ENCODE results near the gene DTHD1. TPM values are rescaled to one million over a fixed set of nuclear protein-coding genes. Genes with fewer than 3 reads are reported as not detected.

DTHD1 gene
- total RNA-seq (under 1 TPM; 0.22 to 0.52 TPM), total RNA-seq (0.15 to 0.23 reads per million in 2 donors)

DNA sequence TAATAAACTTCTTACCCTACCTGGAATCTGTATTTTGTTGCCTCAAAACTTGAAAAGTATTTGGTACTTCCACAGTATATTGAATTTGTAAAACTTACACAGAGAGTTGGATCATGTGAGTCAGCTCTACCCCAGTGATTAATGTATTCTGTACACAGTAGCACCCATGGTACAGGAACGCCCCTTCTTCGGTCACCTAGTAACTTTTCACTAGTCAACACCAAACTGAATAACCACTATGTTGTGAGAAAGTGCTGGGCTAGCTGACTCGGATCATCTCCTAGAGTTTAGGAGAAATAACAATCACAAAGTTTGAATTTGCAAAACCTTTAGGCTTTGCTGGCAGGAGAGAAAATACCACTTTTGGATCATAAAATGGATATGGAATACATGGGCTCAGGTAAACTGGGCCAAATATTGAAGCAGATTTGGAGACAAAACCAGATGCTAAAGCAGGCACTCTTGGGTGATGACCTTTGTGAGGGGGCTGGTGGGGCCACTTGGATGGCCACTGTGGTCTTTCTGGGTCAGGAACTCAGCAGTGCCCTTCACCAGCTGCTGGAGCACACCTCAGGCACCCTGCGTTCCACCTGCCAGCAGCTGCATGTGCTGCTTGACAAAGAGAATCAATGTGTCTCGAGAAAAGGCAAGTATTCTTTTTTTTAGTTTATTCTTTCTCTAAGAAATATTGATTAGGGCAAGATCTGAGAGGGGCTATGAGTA, at the start of gene DTHD1:
TSS of gene DTHD1 (plus strand) at position 233 of the 723 bp plus-strand sequence. CDS start at position 376, 143 bp downstream.
- H3K9me3 ChIP-seq (ENCODE audit: control insufficient read depth, low read length, poor library complexity, severe bottlenecking), result no peaks in the 10 kb centered on the region
- peaks cover 3% of the 10 kb centered on the region for H3K36me3 Mint-ChIP-seq (ENCODE audit: low read depth)
- peak within 1 kb of the TSS; percentile 45 for H3K27ac Mint-ChIP-seq
- DNase-seq (no peak), ATAC-seq (no peak)
- peaks cover 17% of the 10 kb centered on the region for H3K4me1 Mint-ChIP-seq
- peak within 1 kb of the TSS; percentile 10 for H3K4me3 Mint-ChIP-seq
- peaks cover 15% of the 10 kb centered on the region for H3K27me3 Mint-ChIP-seq

DNA sequence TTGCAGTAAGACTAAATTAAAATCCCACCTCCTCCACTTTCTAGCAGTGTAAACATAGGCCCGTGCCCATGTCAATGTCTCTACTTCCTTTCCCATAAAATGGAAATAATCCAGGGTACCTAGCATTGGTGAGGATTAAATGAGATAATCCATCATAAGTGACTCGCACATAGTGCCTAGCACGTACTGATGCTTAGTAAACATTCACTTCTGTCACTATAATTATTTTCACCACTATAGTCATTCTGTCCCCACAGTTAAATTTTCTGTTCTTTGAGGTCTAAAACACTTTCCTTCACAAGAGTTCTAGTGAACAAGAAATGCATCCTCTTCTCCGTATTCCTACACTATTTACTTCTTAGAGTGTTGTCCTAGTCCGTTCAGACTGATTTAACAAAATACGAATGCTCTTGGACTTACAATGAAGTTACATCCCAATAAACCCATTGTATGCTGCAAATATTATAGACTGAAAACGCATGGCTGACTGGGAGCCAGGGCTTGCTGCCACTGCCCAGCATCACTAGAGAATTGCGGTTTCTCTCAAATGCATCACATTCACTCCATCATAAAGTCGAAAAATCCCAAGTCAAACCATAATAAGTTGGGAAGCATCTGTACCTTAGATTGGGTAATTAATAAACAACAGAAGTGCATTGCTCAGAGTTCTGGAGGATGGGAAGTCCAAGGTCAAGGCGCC, 47.7 kb upstream of the DTHD1 start:
- Mint-ChIP-seq H3K4me1 (peaks cover 51% of the 10 kb centered on the region), H3K27ac (no peak overlapping the region), H3K27me3 (no peaks in the 10 kb centered on the region), H3K4me3 (no peak overlapping the region), H3K36me3 (ENCODE audit: low read depth) (peaks cover 11% of the 10 kb centered on the region)
- no peaks in the 10 kb centered on the region for H3K9me3 ChIP-seq (ENCODE audit: control insufficient read depth, low read length, poor library complexity, severe bottlenecking)
- DNase-seq (no peak), ATAC-seq (no peak)

DNA sequence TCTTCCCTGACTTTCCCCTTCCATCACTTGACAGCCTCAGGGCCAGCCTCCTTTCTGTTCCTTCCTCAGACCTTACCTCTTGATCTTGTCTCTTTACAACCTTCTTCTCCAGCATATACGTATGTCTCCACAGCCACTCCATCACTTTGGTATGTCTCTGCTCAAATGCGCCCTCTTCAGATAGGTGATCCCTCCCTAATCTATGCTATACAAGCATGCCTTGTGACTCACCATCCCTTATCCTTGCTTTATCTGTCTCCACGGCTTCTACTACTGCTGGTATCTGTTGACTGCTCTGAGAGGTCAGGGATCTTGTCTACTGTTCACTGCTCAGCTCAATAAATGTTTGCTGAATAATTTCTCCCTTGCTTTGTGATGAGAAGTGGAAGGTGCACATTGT, 46.1 kb upstream of the DTHD1 start:
- peak; percentile 36 for ATAC-seq
- peak overlapping the region; percentile 1 for H3K27ac Mint-ChIP-seq
- no peaks in the 10 kb centered on the region for H3K27me3 Mint-ChIP-seq
- H3K4me1 Mint-ChIP-seq, result peaks cover 60% of the 10 kb centered on the region
- DNase-seq, result no peak
- H3K36me3 Mint-ChIP-seq (ENCODE audit: low read depth), result peaks cover 12% of the 10 kb centered on the region
- no peak overlapping the region for H3K4me3 Mint-ChIP-seq
- H3K9me3 ChIP-seq (ENCODE audit: control insufficient read depth, low read length, poor library complexity, severe bottlenecking), result no peaks in the 10 kb centered on the region

DNA sequence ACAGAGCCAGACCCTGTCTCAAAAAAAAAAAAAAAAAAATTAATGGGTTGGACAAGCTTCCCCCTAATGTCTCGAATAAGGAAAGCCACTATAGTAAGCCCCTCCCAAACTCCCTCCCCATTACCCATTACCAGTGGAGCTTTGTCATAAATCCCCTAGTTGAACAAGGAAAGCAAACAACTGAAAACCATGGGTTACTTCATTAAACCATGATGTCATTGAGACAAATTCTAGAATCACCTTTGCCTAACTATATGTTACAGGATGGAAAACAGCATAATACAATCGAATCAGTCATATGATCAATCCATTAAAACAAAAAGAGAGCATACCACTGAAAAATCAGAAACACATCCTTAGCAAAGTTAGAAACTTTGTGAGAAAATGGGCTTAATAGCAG, 45.3 kb upstream of the DTHD1 start:
- Mint-ChIP-seq H3K36me3 (ENCODE audit: low read depth) (peaks cover 12% of the 10 kb centered on the region), H3K27me3 (no peaks in the 10 kb centered on the region), H3K4me3 (no peak overlapping the region), H3K4me1 (peaks cover 59% of the 10 kb centered on the region), H3K27ac (no peak overlapping the region)
- DNase-seq (no peak), ATAC-seq (no peak)
- no peaks in the 10 kb centered on the region for H3K9me3 ChIP-seq (ENCODE audit: control insufficient read depth, low read length, poor library complexity, severe bottlenecking)

DNA sequence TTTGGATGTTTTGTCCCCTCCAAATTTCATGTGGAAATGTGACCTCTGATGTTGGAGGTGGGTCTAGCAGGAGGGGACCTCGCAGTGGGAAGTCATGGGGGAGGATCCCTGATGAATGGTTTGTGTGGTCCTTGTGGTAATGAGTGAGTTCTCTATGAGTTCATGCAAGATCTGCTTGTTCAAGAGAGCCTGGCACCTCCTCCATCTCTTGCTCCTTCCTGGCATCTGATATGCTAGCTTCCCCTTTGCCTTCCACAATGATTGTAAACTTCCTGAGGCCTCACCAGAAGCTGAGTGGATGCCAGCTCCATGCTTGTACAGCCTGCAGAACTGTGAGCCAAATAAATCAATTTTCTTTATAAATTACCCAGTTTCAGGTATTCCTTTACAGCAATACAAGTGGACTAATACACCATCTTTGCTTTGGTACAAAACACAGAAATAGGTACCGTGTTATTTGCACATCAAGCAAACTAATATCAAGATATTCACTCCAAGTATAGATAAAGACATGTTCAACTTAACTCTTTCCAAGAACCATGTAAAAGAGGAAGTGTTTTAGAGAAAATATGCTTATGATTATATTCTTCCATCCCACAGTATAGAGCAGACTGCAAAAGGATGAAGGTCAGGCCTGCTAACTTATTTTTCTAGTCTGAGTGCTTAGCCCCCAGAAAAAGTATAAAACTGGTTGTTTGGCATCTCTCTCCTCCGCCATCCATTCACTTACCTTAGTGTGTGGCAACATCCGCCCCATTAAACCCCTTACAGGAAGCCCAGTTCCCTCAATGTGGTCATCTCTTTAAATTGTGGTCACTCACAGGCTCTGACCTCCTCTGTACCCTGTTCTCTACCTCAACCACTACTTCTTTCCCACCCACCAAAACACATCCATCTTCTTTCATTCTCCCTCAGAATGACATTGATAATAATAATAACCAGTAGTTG, 43.8 kb upstream of the DTHD1 start:
- DNase-seq, result no peak
- H3K27ac Mint-ChIP-seq, result no peak overlapping the region

DNA sequence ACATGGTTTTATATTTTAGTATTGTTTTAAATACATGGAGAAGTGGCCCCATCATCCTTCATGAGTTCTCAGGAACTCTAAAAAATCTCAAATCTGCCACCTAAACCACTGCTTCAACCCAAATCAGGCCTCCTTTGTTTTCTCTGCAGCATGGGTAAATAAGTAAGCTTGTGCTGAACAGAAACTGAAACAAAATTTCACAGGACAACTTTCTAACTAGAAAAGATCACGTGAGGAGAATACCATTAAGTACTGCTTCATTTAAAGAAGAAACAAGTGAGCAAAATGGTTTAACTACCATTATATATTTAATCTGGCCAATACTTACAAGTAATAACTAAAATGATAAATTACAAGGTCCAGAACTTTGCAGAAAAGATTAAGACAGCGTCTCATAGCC, 39.6 kb upstream of the DTHD1 start:
- H3K4me1 Mint-ChIP-seq, result peaks cover 46% of the 10 kb centered on the region
- H3K27me3 Mint-ChIP-seq, result no peaks in the 10 kb centered on the region
- H3K9me3 ChIP-seq (ENCODE audit: control insufficient read depth, low read length, poor library complexity, severe bottlenecking), result no peaks in the 10 kb centered on the region
- DNase-seq, result no peak
- peaks cover 4% of the 10 kb centered on the region for H3K36me3 Mint-ChIP-seq (ENCODE audit: low read depth)
- ATAC-seq, result peak; percentile 45
- H3K4me3 Mint-ChIP-seq, result peak overlapping the region; percentile 93
- H3K27ac Mint-ChIP-seq, result peak overlapping the region; percentile 97

More for the DNA sequence above, 43.8 kb upstream of the DTHD1 start:
- H3K36me3 Mint-ChIP-seq (ENCODE audit: low read depth), result peaks cover 12% of the 10 kb centered on the region
- H3K27me3 Mint-ChIP-seq, result no peaks in the 10 kb centered on the region
- H3K4me1 Mint-ChIP-seq, result peaks cover 59% of the 10 kb centered on the region
- H3K4me3 Mint-ChIP-seq, result peak overlapping the region; percentile 16
- ATAC-seq, result no peak
- H3K9me3 ChIP-seq (ENCODE audit: control insufficient read depth, low read length, poor library complexity, severe bottlenecking), result no peaks in the 10 kb centered on the region

DNA sequence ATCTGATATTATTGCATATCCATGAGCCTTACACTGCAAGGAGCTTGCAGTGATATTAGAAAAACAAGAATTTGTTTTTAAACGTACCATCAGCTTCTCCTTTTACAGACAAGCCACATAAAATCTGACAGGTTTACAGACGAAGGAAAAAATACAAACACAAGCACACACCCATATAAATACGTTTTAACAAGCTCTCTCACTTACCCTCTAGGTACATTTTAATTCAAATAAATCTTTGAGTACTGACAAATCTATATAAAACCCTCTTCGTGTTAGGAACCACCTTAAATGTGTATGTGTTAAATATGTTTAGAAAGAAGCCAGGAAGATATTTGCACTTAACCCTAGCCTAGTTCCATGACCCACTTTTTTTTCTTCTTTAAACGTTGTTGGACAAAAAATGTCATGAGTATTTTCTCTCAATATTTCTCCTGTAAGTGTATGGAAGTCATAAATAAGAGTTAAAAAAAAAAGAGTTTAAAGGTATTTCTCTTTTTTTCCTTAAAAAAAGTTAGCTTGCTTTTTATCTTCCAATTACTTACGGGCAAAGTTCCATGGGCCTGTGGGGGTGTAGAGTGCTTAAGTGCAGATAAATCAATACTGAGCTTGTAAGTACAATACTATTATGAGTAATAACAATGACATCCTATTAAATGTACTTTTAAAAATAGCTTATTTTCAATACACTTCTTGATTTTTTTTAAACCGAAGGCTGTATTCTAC, 38.6 kb upstream of the DTHD1 start:
- ATAC-seq, result no peak
- Mint-ChIP-seq H3K36me3 (ENCODE audit: low read depth) (peaks cover 4% of the 10 kb centered on the region), H3K4me1 (peaks cover 46% of the 10 kb centered on the region), H3K27me3 (no peaks in the 10 kb centered on the region), H3K27ac (peak overlapping the region; percentile 97), H3K4me3 (peak overlapping the region; percentile 93)
- H3K9me3 ChIP-seq (ENCODE audit: control insufficient read depth, low read length, poor library complexity, severe bottlenecking), result no peaks in the 10 kb centered on the region
- DNase-seq, result no peak

DNA sequence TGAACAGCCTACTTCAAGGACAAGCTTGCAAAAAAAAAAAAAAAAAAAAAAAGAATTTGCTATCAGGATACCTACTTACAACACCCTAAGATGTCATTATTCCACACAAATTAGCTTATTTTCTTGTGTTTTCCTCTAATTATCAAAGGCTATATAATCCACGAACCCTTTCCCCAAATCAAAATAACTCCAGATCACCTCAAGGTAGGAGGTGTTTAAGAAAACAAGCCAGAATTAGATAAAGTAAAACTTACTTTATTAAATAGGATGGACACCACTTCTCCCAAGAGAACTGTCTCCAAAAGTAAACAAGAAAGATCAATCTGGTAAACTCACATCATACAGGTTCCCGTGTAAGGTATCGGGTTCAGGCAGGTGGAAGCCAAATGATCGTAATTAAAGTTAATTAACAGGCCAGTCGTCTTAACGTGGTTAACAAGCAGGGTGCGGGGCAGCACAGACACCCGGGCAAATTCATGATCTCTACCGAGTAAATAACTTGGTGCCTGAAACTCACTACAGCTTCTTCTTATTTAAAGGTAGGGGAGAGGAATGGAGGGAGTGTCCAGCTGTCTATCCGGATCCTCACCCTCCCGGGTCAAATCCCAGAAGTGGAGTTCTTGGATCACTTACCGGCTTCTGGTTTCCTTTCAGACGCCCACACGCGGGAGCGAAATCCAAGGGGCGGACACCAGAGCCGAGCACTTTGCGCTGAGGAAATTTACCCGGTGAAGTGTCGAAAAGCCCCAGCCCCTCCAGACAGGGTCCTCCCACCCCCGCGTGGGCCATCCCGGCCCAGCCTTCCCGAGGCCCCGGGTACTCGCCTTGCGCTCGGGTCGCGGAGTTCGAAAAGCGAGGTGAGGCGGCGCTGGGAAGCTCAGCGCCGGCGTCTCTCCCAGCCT, 37.8 kb upstream of the DTHD1 start:
- Mint-ChIP-seq H3K36me3 (ENCODE audit: low read depth) (peaks cover 2% of the 10 kb centered on the region), H3K27me3 (no peaks in the 10 kb centered on the region), H3K4me1 (peaks cover 42% of the 10 kb centered on the region), H3K27ac (peak overlapping the region; percentile 97), H3K4me3 (peak overlapping the region; percentile 93)
- peak; percentile 50 for ATAC-seq
- H3K9me3 ChIP-seq (ENCODE audit: control insufficient read depth, low read length, poor library complexity, severe bottlenecking), result no peaks in the 10 kb centered on the region
- peak in 1 of 3 donors; percentile 13 for DNase-seq

DNA sequence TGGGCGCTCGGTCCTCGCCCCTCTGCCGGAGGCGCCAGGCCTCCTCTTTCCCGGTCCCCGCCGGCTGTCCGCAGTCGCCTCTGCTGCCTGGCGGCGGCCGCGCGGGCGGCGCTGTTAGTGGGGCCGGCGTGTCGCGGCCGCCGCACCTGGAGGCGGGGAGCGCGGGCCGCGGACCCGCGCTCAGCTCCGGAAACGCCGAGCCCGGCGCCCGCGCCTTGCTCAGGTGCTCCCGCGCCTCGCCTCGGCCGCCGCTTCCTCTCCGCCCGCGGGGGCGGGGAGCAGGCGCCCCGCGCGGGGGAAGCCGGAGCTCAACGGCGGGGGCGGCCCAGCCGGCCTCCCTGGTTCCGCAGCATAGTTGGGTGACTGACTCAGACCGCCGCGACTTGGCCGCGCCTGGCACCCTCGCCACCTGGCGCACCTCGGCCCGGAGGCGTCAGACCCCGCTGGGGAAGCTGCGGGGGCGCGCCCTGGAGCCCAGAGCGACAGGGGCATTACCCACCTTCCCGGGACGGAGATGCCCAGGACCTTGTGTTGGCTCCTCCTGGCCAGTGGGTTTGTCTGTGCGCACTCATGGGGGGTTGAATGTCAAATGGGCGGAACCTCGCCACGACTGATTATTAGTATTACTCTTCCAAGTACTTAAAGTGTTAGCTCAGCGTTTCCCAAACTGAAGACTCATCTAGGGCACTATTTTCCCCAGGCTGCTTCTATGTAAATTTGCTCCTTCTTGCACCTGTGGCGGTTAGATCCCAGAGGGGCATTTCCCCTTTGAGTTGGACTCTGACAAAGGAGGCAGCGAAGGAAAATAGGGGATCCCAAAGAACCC, 36.9 kb upstream of the DTHD1 start, which contains the start of gene ARAP2:
TSS of gene ARAP2 (minus strand) at position 258 of the 826 bp plus-strand sequence. CDS start 15,028 bp downstream, outside the sequence.
- peak; percentile 55 to 70 (median 70) for DNase-seq
- Mint-ChIP-seq H3K27me3 (no peaks in the 10 kb centered on the region), H3K27ac (peak within 1 kb of the TSS; percentile 97), H3K36me3 (ENCODE audit: low read depth) (no peaks in the 10 kb centered on the region), H3K4me3 (peak within 1 kb of the TSS; percentile 93), H3K4me1 (peaks cover 33% of the 10 kb centered on the region)
- ATAC-seq, result peak; percentile 79
- H3K9me3 ChIP-seq (ENCODE audit: control insufficient read depth, low read length, poor library complexity, severe bottlenecking), result no peaks in the 10 kb centered on the region

DNA sequence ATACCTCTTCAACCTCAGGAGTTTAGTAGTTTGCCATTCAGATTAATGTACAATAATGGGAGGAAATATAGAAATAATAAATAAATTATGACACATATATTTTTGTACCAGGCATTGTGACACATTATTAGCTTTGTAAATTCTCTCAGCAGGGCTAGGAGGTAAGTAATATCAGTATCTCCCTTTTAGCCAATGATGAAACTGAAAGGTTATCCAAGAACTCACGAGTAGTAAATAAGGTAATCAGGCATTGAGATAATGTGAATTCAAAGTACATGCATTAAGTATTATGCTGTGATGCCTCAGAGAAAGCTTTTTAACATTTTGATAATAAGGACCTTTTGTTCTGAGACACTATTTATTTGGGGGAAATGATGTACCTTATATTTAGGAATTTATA, 31.8 kb upstream of the DTHD1 start:
- Mint-ChIP-seq H3K27ac (no peak overlapping the region), H3K36me3 (ENCODE audit: low read depth) (no peaks in the 10 kb centered on the region), H3K4me3 (no peak overlapping the region), H3K27me3 (no peaks in the 10 kb centered on the region), H3K4me1 (peaks cover 19% of the 10 kb centered on the region)
- no peak for DNase-seq
- no peaks in the 10 kb centered on the region for H3K9me3 ChIP-seq (ENCODE audit: control insufficient read depth, low read length, poor library complexity, severe bottlenecking)
- no peak for ATAC-seq

DNA sequence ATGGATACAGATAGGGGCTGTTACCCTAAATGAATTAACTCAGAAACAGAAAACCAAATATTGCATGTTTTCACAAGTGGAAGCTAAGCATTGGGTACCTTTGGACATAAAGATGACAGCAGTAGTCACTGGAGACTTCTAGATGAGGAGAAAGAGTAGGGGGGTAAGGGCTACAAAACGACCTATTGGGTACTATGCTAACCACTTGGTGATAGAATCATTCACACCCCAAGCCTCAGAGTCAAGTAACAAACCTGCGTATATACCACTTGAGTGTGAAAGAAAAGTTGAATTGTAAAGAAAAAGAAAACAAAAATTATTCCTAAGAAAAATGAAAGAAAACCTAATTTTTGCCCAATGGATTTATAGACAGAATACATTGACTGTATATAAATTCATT, 29.4 kb upstream of the DTHD1 start:
- no peak for DNase-seq
- H3K27me3 Mint-ChIP-seq, result no peaks in the 10 kb centered on the region
- H3K4me3 Mint-ChIP-seq, result no peak overlapping the region
- H3K27ac Mint-ChIP-seq, result no peak overlapping the region
- no peaks in the 10 kb centered on the region for H3K9me3 ChIP-seq (ENCODE audit: control insufficient read depth, low read length, poor library complexity, severe bottlenecking)
- H3K4me1 Mint-ChIP-seq, result peaks cover 25% of the 10 kb centered on the region
- no peaks in the 10 kb centered on the region for H3K36me3 Mint-ChIP-seq (ENCODE audit: low read depth)
- ATAC-seq, result no peak

Measured in T-helper 17 cell (primary cell).